HEK293T (cell line): ENCODE data around the gene OR6J1.

Source experiments
- ARNT ChIP-seq: fragments of 450-650 bp; IDR thresholded peaks from 2 replicates; pipeline ENCODE4 v1.6.1; 2017; ENCODE audit warnings: mild to moderate bottlenecking
- BHLHE40 ChIP-seq: fragments of 450-650 bp; IDR thresholded peaks from 2 replicates; pipeline ENCODE4 v1.6.1; 2016; ENCODE audit warnings: mild to moderate bottlenecking, moderate library complexity, borderline replicate concordance
- ELF4 ChIP-seq: fragments of 450-650 bp; IDR thresholded peaks from 2 replicates; pipeline ENCODE4 v1.6.1; 2017; ENCODE audit warnings: antibody characterized with exemption
- FOXM1 ChIP-seq: fragments of 450-650 bp; IDR thresholded peaks from 2 replicates; pipeline ENCODE4 v1.6.1; 2017; ENCODE audit warnings: mild to moderate bottlenecking, borderline replicate concordance
- HDGF ChIP-seq: fragments of 450-650 bp; IDR thresholded peaks from 2 replicates; pipeline ENCODE4 v1.6.1; 2017; ENCODE audit warnings: antibody characterized with exemption, borderline replicate concordance
- NFRKB ChIP-seq: fragments of 450-650 bp; IDR thresholded peaks from 2 replicates; pipeline ENCODE4 v1.6.1; 2016; ENCODE audit warnings: mild to moderate bottlenecking, moderate library complexity
- SP1 ChIP-seq: fragments of 450-650 bp; IDR thresholded peaks from 2 replicates; pipeline ENCODE4 v1.6.1; 2017
- TARDBP ChIP-seq: fragments of 450-650 bp; IDR thresholded peaks from 2 replicates; pipeline ENCODE4 v1.6.1; 2016
- ZNF384 ChIP-seq: fragments of 450-650 bp; IDR thresholded peaks from 2 replicates; pipeline ENCODE4 v1.6.1; 2016
- TF ChIP-seq, protein P1 (sequence below): fragments of 450-650 bp; IDR thresholded peaks from 2 replicates; pipeline ENCODE4 v1.6.1; 2016

DNA sequence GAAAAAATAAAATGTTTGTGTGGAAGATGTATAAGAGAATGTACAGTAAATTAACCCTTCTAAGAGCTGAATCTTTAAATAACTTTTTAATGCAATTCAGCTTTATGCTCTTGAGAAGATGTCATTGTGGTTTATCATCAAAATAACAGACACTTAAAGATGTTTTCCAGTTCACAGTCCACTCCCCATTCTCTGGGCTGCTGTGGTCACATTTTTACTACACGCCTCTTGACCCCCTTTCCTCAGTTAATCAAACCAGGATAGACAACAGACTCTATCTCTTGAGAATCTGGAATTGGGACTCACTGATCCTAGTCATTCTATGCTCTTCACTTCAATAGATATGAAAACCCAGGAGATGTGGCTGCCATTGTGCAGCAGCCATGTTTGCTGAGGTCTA, 24.7 kb upstream of the OR6J1 start:
- no peak for TF ChIP-seq NFRKB
- no peak for TF ChIP-seq FOXM1
- no peak for TF ChIP-seq HDGF
- no peak for TF ChIP-seq BHLHE40
- TF ChIP-seq ELF4 = no peak
- no peak for TF ChIP-seq ZNF384
- TF ChIP-seq, protein P1, sequence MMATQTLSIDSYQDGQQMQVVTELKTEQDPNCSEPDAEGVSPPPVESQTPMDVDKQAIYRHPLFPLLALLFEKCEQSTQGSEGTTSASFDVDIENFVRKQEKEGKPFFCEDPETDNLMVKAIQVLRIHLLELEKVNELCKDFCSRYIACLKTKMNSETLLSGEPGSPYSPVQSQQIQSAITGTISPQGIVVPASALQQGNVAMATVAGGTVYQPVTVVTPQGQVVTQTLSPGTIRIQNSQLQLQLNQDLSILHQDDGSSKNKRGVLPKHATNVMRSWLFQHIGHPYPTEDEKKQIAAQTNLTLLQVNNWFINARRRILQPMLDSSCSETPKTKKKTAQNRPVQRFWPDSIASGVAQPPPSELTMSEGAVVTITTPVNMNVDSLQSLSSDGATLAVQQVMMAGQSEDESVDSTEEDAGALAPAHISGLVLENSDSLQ = no peak
- no peak for TF ChIP-seq SP1
- no peak for TF ChIP-seq TARDBP
- no peak for TF ChIP-seq ARNT
